Common myeloid progenitor, CD34-positive (primary cell): ENCODE measurements around the gene APOC3.
"Not testable (repeated sequence)": the region's sequence is repeated elsewhere in the genome, so short reads cannot be mapped to it uniquely, and the experiment has no call there.

Experiments
- CTCF ChIA-PET: fragments of 350-600 bp; sonication (Branson Sonifier 250); formaldehyde crosslinking; loops from one replicate; lab custom pipeline; 2021; ENCODE audit warnings: antibody characterized with exemption; lab: Charles Lee
- POLR2A ChIA-PET: fragments of 350-600 bp; sonication (Branson Sonifier 250); formaldehyde crosslinking; loops from one replicate; lab custom pipeline; 2021; ENCODE audit warnings: antibody characterized with exemption; lab: Charles Lee
- DNase-seq, 3 donors: peaks; one replicate each; pipeline versions ENCODE4 v3.0.0 to v3.0.0-alpha.2; 2013
- H3K27ac ChIP-seq, 2 experiments: 1 replicate in 1 of 2; 2 replicates in 1 of 2; pipeline ENCODE4 v1.7.0; 2013; ENCODE audit warnings: inconsistent platforms in 2 of 2, low read length in 2 of 2, mild to moderate bottlenecking in 2 of 2, low read depth in 1 of 2, moderate library complexity in 1 of 2; ENCODE audit not compliant: severe bottlenecking in 2 of 2, insufficient read depth in 1 of 2, poor library complexity in 1 of 2
- H3K27me3 ChIP-seq, 5 experiments: replicated peaks in 2 of 5; 1 replicate in 3 of 5; 2 replicates in 2 of 5; pipeline versions ENCODE4 v1.6.1 to v1.7.0; 2013; ENCODE audit warnings: low read length in 4 of 5, mild to moderate bottlenecking in 2 of 5, moderate library complexity in 2 of 5, inconsistent platforms in 1 of 5; ENCODE audit not compliant: insufficient read depth in 5 of 5, control insufficient read depth in 4 of 5
- H3K36me3 ChIP-seq, 4 experiments: 1 replicate in 2 of 4; 2 replicates in 2 of 4; pipeline versions ENCODE4 v1.6.1 to v1.7.0; 2013; ENCODE audit warnings: low read length in 3 of 4, control low read depth in 1 of 4, mild to moderate bottlenecking in 1 of 4; ENCODE audit not compliant: control insufficient read depth in 4 of 4, insufficient read depth in 4 of 4
- H3K4me1 ChIP-seq, 4 experiments: 1 replicate in 3 of 4; 2 replicates in 1 of 4; pipeline versions ENCODE4 v1.6.1 to v1.7.1; 2013; ENCODE audit warnings: low read length in 3 of 4, mild to moderate bottlenecking in 3 of 4, control low read depth in 1 of 4, inconsistent platforms in 1 of 4, moderate library complexity in 1 of 4; ENCODE audit not compliant: control insufficient read depth in 4 of 4, insufficient read depth in 4 of 4; ENCODE audit errors: control extremely low read depth in 1 of 4
- H3K4me3 ChIP-seq, 7 experiments: 1 replicate in 4 of 7; 2 replicates in 3 of 7; pipeline versions ENCODE4 v1.5.1 to v1.7.0; 2013; ENCODE audit warnings: mild to moderate bottlenecking in 7 of 7, low read length in 6 of 7, moderate library complexity in 6 of 7, inconsistent platforms in 2 of 7, low read depth in 2 of 7, control low read depth in 1 of 7; ENCODE audit not compliant: insufficient read depth in 4 of 7, control insufficient read depth in 1 of 7; ENCODE audit errors: extremely low read depth in 1 of 7
- H3K9me3 ChIP-seq, 5 experiments: 1 replicate in 4 of 5; 2 replicates in 1 of 5; pipeline versions ENCODE4 v1.6.1 to v1.7.1; 2013; ENCODE audit warnings: low read length in 4 of 5, mild to moderate bottlenecking in 2 of 5, inconsistent platforms in 1 of 5, low read depth in 1 of 5, moderate library complexity in 1 of 5; ENCODE audit not compliant: control insufficient read depth in 4 of 5, insufficient read depth in 2 of 5; ENCODE audit errors: control extremely low read depth in 1 of 5
- WGBS: methylation state at CpG from one replicate; pipeline ENCODE4 v1.1.5; 2013; ENCODE audit not compliant: insufficient coverage; 5-methylcytosine and 5-hydroxymethylcytosine counted together

The APOC3 gene

DNA sequence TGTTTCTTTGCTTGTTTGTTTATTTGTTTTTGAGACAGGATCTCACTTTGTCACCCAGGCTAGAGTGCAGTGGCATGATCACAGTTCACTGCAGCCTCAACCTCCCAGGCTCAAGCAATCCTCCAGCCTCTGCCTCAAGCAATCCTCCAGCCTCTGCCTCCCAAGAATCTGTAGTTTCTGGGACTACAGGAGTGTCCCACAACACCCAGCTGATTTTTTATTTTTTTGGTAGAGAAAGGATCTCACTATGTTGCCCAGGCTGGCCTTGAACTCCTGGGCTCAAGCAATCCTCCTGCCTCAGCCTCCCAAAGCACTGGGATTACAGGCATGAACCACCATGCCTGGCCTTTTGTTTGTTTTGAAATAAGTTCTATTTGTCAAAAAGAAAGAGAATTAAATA, 28.0 kb upstream of the APOC3 start:
- H3K27me3 ChIP-seq, POLR2A ChIA-PET, H3K36me3 ChIP-seq, H3K9me3 ChIP-seq, DNase-seq, H3K27ac ChIP-seq, H3K4me1 ChIP-seq, CTCF ChIA-PET, H3K4me3 ChIP-seq: not testable (repeated sequence)

GRCh38 chr11:116804001-116804400, 25.7 kb upstream of the APOC3 start:
- H3K4me3 ChIP-seq = no peak overlapping the region
- no peaks in the 10 kb centered on the region for H3K36me3 ChIP-seq
- WGBS = 75% methylated on average over 3 of the region's 3 CpGs
- no peak overlapping the region for H3K27ac ChIP-seq
- H3K4me1 ChIP-seq = no peaks in the 10 kb centered on the region
- ChIA-PET POLR2A (no interaction called here), CTCF (interaction anchor here (1.2 kb wide), 1 partner anchor 10 kb away, joined by 3 read pairs; no protein-coding TSS in a partner anchor)
- H3K9me3 ChIP-seq = no peaks in the 10 kb centered on the region
- DNase-seq = no peak
- H3K27me3 ChIP-seq = peaks cover 0 to 2% (median 0%) of the 10 kb centered on the region in 5 experiments

- POLR2A ChIA-PET = interaction anchor here (0.6 kb wide), 1 partner anchor 12 kb away, joined by 6 read pairs; no protein-coding TSS in a partner anchor
Observed at GRCh38 chr11:116807601-116808261, 22.0 kb upstream of the APOC3 start.

GRCh38 chr11:116808262-116809175, 21.2 kb upstream of the APOC3 start:
- peaks cover 0 to 2% (median 0%) of the 10 kb centered on the region in 5 experiments for H3K27me3 ChIP-seq
- ChIA-PET CTCF (no interaction called here), POLR2A (no interaction called here)
- no peaks in the 10 kb centered on the region for H3K36me3 ChIP-seq
- no peaks in the 10 kb centered on the region for H3K4me1 ChIP-seq
- no peaks in the 10 kb centered on the region for H3K9me3 ChIP-seq
- no peak for DNase-seq
- 92% methylated on average over 9 of the region's 14 CpGs for WGBS
- no peak overlapping the region for H3K27ac ChIP-seq
- no peak overlapping the region for H3K4me3 ChIP-seq

More at GRCh38 chr11:116807601-116808261, 22.0 kb upstream of the APOC3 start:
- no peaks in the 10 kb centered on the region for H3K36me3 ChIP-seq
- 100% methylated on average over 3 of the region's 6 CpGs for WGBS
- CTCF ChIA-PET = interaction anchor here (1.1 kb wide), 1 partner anchor 28 kb away, joined by 4 read pairs; no protein-coding TSS in a partner anchor
- H3K27ac ChIP-seq = no peak overlapping the region
- peaks cover 0 to 2% (median 0%) of the 10 kb centered on the region in 5 experiments for H3K27me3 ChIP-seq
- no peak for DNase-seq
- no peak overlapping the region for H3K4me3 ChIP-seq
- no peaks in the 10 kb centered on the region for H3K4me1 ChIP-seq
- no peaks in the 10 kb centered on the region for H3K9me3 ChIP-seq

- Histone ChIP-seq H3K36me3 (no peaks in the 10 kb centered on the region), H3K9me3 (no peaks in the 10 kb centered on the region), H3K4me1 (no peaks in the 10 kb centered on the region), H3K4me3 (no peak overlapping the region), H3K27ac (no peak overlapping the region), H3K27me3 (peaks cover 0 to 2% (median 0%) of the 10 kb centered on the region in 5 experiments)
- POLR2A ChIA-PET = interaction anchor here (1.2 kb wide), 1 partner anchor 39 kb away, joined by 3 read pairs; no protein-coding TSS in a partner anchor
- no peak for DNase-seq
- CTCF ChIA-PET = no interaction called here
- WGBS = 100% methylated on average over 2 of the region's 3 CpGs
Observed at GRCh38 chr11:116811194-116811593, 18.5 kb upstream of the APOC3 start.

GRCh38 chr11:116812109-116812508, 17.6 kb upstream of the APOC3 start:
- POLR2A ChIA-PET = no interaction called here
- H3K36me3 ChIP-seq = no peaks in the 10 kb centered on the region
- H3K9me3 ChIP-seq = no peaks in the 10 kb centered on the region
- WGBS = no CpG with 5 or more reads among the region's 4 CpGs
- H3K4me3 ChIP-seq = no peak overlapping the region
- DNase-seq = no peak
- peaks cover 0 to 2% (median 0%) of the 10 kb centered on the region in 5 experiments for H3K27me3 ChIP-seq
- H3K27ac ChIP-seq = no peak overlapping the region
- CTCF ChIA-PET = interaction anchor here (1.3 to 2.0 kb wide), 2 partner anchors 11 to 22 kb away, joined by 6 to 14 read pairs; partner anchors contain the start of genes APOA4 and APOA5
- H3K4me1 ChIP-seq = no peaks in the 10 kb centered on the region
